ENCODE data around the gene HDAC10. TPM values are rescaled to one million over a fixed set of nuclear protein-coding genes. Genes with fewer than 3 reads are reported as not detected.
A peak's percentile ranks its signal among the peaks of the same experiment; 100 is the strongest.

The HDAC10 gene
- total RNA-seq, 1 experiment from 2014 or later = 15.4 TPM

DNA sequence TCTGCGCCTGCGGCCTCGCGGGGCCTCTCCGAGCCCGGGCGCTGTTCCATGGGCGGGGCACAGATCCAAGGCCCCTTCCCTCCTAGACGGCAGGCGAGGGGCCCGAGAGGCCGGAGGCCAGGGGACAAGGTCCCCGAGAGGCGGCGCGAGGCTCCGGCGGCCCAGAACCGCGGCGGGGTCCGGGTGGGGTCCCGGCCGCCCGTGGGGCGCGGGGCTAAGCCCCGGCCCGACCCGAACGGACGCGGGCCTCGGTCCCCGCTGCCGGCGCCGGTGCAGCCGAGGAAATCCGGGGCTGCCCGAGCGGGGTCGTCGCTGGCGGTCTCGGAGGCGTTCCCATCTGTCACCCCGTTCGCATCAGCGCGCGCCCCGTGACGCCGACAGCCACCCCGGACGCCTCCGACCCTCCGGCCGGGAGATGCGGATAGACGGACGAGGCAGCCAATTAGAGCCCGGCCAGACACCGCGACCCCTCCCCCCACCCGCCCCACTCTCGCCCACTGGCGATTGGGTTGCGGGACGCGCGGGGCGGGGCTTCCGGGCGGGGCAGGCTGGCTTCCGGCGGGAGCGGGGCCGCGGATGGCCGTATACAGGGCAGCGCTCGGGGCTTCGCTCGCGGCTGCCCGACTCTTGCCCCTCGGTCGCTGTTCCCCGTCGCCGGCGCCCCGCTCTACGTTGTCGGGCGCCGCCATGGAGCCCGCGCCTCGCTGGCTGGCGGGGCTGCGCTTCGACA, 50.4 kb downstream of the HDAC10 start, which contains the start of gene SELENOO:
Gene SELENOO, plus strand, starts transcription at position 551 of the 730 bp plus-strand sequence. Its CDS starts 26 bp downstream, at position 577.
- peaks cover 7% of the 10 kb centered on the region; the same call in 1 of the 2 replicates for H3K9me3 ChIP-seq (replicated peaks)
- H3K27ac ChIP-seq = no peak within 1 kb of the TSS
- peak within 1 kb of the TSS; percentile 98 for H3K4me3 ChIP-seq
- H3K36me3 ChIP-seq = peaks cover 60% of the 10 kb centered on the region
- H3K27me3 ChIP-seq (replicated peaks) = no peaks in the 10 kb centered on the region
- peak; percentile 81 to 90 for DNase-seq (ENCODE audit: low read depth in 1 of 2, low spot score in 2 of 2)
- H3K4me1 ChIP-seq (replicated peaks) = peaks cover 19% of the 10 kb centered on the region

DNA sequence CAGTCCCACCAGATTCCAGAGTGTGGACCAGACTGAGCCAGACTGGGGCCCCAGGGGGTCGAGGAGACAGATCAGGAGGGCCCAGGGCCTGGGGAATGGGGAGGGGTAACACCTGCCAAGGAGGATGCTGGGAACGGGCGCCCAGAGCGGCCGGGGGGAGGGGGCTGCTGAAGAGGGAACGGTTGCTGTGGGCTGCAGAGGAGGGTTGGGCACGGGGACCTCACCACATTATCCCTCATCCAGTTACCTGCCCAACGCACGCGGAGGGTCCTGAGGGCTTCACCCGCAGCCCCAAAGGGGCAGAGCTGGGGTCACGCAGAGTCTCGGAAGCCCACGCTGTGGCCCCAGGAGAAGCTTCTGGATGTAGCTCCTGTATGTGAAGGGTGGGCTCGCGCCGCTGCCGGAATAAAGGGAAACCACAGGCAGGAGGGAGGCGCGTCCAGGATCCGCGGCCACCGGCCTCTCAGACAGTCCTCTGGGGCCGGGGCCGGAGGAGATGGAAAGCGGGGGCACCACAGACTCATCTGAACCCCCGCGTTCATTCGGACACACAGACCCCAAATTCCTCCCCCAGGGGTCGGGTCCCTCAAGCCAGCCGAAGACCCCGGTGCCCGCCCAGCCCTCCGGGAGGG, 51.1 kb downstream of the HDAC10 start:
- Histone ChIP-seq H3K4me3 (peak overlapping the region; percentile 98), H3K4me1 (replicated peaks) (peaks cover 19% of the 10 kb centered on the region), H3K27ac (no peak overlapping the region), H3K9me3 (replicated peaks) (peaks cover 7% of the 10 kb centered on the region; the same call in 1 of the 2 replicates), H3K36me3 (peaks cover 60% of the 10 kb centered on the region), H3K27me3 (replicated peaks) (no peaks in the 10 kb centered on the region)
- DNase-seq (ENCODE audit: low read depth in 1 of 2, low spot score in 2 of 2) = peak in 1 of 2 experiments; percentile 37

DNA sequence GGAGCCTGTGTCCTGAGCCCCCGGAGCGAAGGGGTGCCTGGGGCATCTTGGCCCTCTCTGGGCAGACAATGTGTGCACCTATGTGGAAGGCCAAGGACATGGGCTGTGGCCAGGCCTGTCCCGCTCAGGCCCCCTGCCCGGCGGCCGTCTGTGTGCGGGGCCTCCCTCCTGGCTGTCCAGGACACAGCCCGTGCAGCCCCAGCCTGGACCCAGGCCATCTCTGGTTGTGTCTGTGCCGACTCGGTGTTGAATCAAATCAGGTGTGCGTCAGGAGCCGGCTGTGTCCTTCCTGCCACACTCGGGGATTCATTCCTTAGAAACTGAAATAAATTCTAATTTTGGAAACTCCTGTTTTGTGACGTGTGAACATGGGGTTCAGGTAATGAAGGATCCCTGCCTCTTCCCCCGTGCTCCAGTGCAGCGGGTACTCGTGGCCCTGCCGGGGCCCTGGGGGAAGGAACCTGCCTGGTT, 51.8 kb downstream of the HDAC10 start:
- no peaks in the 10 kb centered on the region for H3K27me3 ChIP-seq (replicated peaks)
- peaks cover 19% of the 10 kb centered on the region for H3K4me1 ChIP-seq (replicated peaks)
- no peak overlapping the region for H3K27ac ChIP-seq
- H3K36me3 ChIP-seq = peaks cover 61% of the 10 kb centered on the region
- no peak for DNase-seq (ENCODE audit: low read depth in 1 of 2, low spot score in 2 of 2)
- no peak overlapping the region for H3K4me3 ChIP-seq
- peaks cover 7% of the 10 kb centered on the region; the same call in 1 of the 2 replicates for H3K9me3 ChIP-seq (replicated peaks)

DNA sequence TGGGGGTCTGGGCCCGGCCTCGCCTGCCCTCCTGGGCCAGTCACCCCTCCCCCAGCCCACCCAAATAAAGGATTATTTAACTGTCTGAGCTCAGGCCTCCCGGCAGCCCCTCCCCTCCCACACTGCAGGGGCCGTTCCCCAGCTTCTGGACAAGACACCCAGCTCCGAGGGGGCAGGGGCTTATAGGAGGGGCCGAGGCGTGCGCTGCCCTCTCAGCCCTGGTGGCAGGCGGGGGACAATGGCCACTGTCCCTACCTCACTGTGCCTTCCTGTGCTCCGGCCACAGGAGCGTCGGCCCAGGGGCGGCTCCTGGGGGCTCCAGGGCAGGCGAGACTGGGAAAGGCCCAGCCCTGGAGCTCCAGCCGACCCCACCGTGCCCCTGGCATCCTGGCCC, 52.4 kb downstream of the HDAC10 start:
- Histone ChIP-seq H3K27me3 (replicated peaks) (no peaks in the 10 kb centered on the region), H3K4me3 (no peak overlapping the region), H3K27ac (no peak overlapping the region), H3K36me3 (peaks cover 61% of the 10 kb centered on the region), H3K9me3 (replicated peaks) (peaks cover 5% of the 10 kb centered on the region; the same call in 1 of the 2 replicates), H3K4me1 (replicated peaks) (peaks cover 19% of the 10 kb centered on the region)
- no peak for DNase-seq (ENCODE audit: low read depth in 1 of 2, low spot score in 2 of 2)

DNA sequence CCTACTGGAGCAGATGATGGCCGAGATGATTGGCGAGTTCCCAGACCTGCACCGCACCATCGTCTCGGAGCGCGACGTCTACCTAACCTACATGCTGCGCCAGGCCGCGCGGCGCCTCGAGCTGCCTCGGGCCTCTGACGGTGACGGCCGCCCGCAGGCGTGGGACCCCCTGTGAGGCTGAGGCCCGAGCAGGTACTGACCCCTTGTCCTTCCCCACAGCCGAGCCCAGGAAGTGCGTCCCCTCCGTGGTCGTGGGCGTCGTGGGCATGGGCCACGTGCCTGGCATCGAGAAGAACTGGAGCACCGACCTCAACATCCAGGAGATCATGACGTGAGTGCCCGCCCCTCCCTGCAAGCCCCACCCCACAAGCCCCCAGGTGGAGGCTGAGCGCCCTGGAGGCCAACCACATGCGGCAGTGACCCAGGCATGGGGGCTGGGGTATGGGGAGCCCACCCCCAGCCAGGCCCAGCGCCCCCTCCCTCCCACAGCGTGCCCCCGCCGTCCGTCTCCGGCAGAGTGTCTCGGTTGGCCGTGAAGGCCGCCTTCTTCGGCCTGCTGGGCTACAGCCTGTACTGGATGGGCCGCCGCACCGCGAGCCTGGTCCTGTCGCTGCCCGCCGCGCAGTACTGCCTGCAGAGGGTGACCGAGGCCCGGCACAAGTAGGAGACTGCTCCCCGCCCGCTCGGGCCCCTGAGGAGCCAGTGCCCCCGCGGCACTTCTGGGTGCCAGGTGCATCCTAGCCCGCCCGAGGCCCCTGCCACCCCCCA, 53.0 kb downstream of the HDAC10 start:
- H3K9me3 ChIP-seq (replicated peaks) = no peaks in the 10 kb centered on the region; the same call in 1 of the 2 replicates
- no peak overlapping the region for H3K27ac ChIP-seq
- DNase-seq (ENCODE audit: low read depth in 1 of 2, low spot score in 2 of 2) = no peak
- no peak overlapping the region for H3K4me3 ChIP-seq
- peaks cover 19% of the 10 kb centered on the region for H3K4me1 ChIP-seq (replicated peaks)
- no peaks in the 10 kb centered on the region for H3K27me3 ChIP-seq (replicated peaks)
- H3K36me3 ChIP-seq = peaks cover 61% of the 10 kb centered on the region

DNA sequence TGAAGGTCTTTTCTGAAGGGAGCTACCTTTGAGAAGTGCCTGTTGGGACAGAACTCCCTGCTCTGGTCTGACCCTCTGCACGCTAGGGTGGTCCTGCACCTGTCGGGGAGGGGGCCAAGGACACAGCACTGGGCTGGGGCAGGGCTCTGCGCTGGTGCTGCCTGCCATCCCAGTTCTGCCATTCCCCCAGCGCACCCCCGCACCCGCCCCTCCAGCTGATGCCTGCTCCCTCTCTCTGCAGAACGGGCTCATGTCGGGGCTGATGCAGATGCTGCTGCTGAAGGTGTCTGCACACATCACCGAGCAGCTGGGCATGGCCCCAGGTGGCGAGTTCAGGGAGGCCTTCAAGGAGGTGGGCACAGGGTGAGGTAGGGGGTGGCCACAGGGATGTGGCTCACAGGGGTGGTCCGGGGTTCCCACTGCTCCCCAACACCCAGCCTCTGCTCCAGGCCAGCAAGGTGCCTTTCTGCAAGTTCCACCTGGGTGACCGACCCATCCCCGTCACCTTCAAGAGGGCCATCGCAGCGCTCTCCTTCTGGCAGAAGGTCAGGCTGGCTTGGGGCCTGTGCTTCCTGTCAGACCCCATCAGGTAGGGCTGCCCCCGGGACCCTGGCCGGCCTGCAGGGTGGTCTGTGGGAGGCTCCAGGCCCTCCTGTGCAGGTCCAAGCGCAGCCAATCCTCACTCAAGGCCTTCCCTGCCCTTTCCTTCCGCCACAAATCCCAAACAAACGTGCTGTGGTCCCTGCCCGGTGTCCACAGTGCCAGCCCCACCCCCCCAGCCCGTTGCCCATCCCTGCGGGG, 53.9 kb downstream of the HDAC10 start:
- DNase-seq (ENCODE audit: low read depth in 1 of 2, low spot score in 2 of 2) = no peak
- Histone ChIP-seq H3K27me3 (replicated peaks) (no peaks in the 10 kb centered on the region), H3K9me3 (replicated peaks) (no peaks in the 10 kb centered on the region; the same call in 1 of the 2 replicates), H3K36me3 (peaks cover 62% of the 10 kb centered on the region), H3K27ac (no peak overlapping the region), H3K4me1 (replicated peaks) (peaks cover 17% of the 10 kb centered on the region), H3K4me3 (no peak overlapping the region)

DNA sequence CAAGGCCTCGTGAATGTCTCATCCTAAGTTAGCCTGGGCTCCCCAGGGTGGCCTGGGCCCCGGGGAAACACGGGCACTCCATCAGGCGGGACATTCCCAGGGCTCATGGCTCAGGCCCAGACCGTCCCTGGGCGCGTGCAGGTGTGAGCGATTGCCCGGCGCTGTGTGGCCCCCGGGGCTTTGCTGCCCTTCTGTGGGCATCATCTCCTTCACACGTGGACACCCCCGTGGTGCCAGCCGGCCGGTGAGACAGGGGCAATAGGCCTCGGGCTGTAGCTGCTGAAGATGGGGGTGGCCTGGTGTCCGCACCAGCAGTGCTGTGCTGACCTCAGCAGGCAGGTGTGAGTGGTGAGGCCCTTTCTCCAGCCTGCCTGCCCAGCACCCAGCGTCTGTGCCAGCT, 54.8 kb downstream of the HDAC10 start:
- H3K4me3 ChIP-seq = no peak overlapping the region
- H3K36me3 ChIP-seq = peaks cover 68% of the 10 kb centered on the region
- no peaks in the 10 kb centered on the region; the same call in 1 of the 2 replicates for H3K9me3 ChIP-seq (replicated peaks)
- peaks cover 12% of the 10 kb centered on the region for H3K4me1 ChIP-seq (replicated peaks)
- H3K27me3 ChIP-seq (replicated peaks) = no peaks in the 10 kb centered on the region
- no peak overlapping the region for H3K27ac ChIP-seq
- no peak for DNase-seq (ENCODE audit: low read depth in 1 of 2, low spot score in 2 of 2)

Other genes with a start within 250 kb of the HDAC10 start
- gene IL17REL, start 238.5 kb downstream of the HDAC10 start, total RNA-seq (2014; rRNA removed; shearing (Covaris generic)) = not detected in 2 replicates
- gene TTLL8, start 193.0 kb downstream of the HDAC10 start, total RNA-seq (2014; rRNA removed; shearing (Covaris generic)) = not detected in 2 replicates
- 0.03 and 0.38 TPM in 2 replicates for gene MLC1, start 165.8 kb downstream of the HDAC10 start, total RNA-seq (2014; rRNA removed; shearing (Covaris generic))
- 0.97 and 1.7 TPM in 2 replicates for gene MOV10L1, start 161.3 kb downstream of the HDAC10 start, total RNA-seq (2014; rRNA removed; shearing (Covaris generic))
- gene PANX2, start 80.5 kb downstream of the HDAC10 start, total RNA-seq (2014; rRNA removed; shearing (Covaris generic)) = 0.13 and 0.58 TPM in 2 replicates
- gene TRABD, start 65.4 kb downstream of the HDAC10 start, total RNA-seq (2014; rRNA removed; shearing (Covaris generic)) = 27.0 and 29.1 TPM in 2 replicates
- 16.1 and 25.1 TPM in 2 replicates for gene SELENOO, start 50.3 kb downstream of the HDAC10 start, total RNA-seq (2014; rRNA removed; shearing (Covaris generic))
- 17.4 and 25.0 TPM in 2 replicates for gene TUBGCP6, start 6.2 kb downstream of the HDAC10 start, total RNA-seq (2014; rRNA removed; shearing (Covaris generic))
- 1.9 and 4.8 TPM in 2 replicates for gene MAPK12, start 10.4 kb upstream of the HDAC10 start, total RNA-seq (2014; rRNA removed; shearing (Covaris generic))
- gene MAPK11, start 19.1 kb upstream of the HDAC10 start, total RNA-seq (2014; rRNA removed; shearing (Covaris generic)) = 1.3 and 2.2 TPM in 2 replicates
- gene PLXNB2, start 56.4 kb upstream of the HDAC10 start, total RNA-seq (2014; rRNA removed; shearing (Covaris generic)) = 45.9 and 61.7 TPM in 2 replicates
- gene DENND6B, start 75.7 kb upstream of the HDAC10 start, total RNA-seq (2014; rRNA removed; shearing (Covaris generic)) = 0.06 and 0.47 TPM in 2 replicates
- 62.1 and 69.7 TPM in 2 replicates for gene PPP6R2, start 92.1 kb upstream of the HDAC10 start, total RNA-seq (2014; rRNA removed; shearing (Covaris generic))
- gene SBF1, start 223.8 kb upstream of the HDAC10 start, total RNA-seq (2014; rRNA removed; shearing (Covaris generic)) = 77.0 and 87.9 TPM in 2 replicates
- 0.05 TPM in 1 of 2 replicates, not detected in the other for gene ADM2, start 230.3 kb upstream of the HDAC10 start, total RNA-seq (2014; rRNA removed; shearing (Covaris generic))
- gene MIOX, start 235.6 kb upstream of the HDAC10 start, total RNA-seq (2014; rRNA removed; shearing (Covaris generic)) = not detected in 2 replicates

Data from SJSA1 (cell line).